ENCODE data around the gene APOD. TPM values are rescaled to one million over a fixed set of nuclear protein-coding genes. Genes with fewer than 3 reads are reported as not detected.
A peak's percentile ranks its signal among the peaks of the same experiment; 100 is the strongest.
"Not testable (repeated sequence)": the region's sequence is repeated elsewhere in the genome, so short reads cannot be mapped to it uniquely, and the experiment has no call there.

Gene APOD
- total and polyA plus RNA-seq, 10 of the 15 experiments (the other 5 are each of a cell fraction or from before 2014, with no cell fraction given): 0.06 to 0.77 (median 0.47) TPM; not detected in 3

DNA sequence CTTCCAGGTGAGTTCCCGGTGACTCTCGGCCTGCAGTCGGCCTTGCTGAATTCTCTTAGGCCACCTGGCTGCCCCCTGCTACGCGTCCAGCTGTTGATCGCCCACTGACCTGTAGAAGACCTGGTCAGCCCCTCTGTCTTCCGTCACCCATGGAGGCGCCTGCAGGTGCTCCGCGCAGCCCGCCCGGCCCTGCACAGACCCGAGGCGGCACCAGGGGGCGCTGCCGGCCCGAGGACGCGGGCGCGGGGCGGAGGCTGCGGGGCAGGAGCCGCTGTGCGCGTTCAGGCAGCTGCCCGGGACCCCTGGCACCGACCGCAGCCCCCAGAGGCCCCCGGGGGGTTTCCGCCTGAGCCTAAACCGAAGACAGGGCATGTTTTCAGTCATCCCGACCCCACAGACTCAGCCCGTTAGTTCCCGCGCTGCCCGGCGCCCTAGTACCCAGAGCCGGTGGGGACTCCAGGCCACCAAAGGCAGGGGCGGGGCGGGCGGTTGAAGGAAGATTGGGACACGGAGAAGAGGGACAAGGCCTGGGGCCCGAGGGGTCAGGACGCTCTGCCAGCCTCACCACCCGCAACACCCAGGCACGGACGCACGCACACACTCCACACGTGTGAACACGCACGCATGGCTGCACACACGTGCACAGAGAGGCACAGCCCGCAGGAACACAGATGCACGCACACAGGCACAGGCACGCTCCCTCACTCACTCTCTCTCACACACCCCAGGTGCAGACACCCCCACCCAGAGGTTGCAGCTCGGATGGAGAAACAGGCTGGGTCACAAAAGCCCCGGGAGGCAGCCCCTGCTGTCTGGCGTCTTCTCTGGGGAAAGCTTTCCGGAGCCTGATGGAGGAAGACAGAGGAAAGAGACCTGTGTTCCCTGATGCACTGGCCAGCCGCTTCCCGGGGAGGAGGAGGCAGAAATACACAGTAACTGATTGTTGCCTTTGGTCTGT is 41.1 kb upstream of the APOD start:
- H3K4me1 ChIP-seq (ENCODE audit: control insufficient read depth, insufficient read depth, low read length); H3K36me3 ChIP-seq (ENCODE audit: control insufficient read depth in 2 of 2, insufficient read depth in 2 of 2, low read length in 1 of 2); H4K20me1 ChIP-seq (ENCODE audit: control insufficient read depth, insufficient read depth); H3K4me3 ChIP-seq; FAIRE-seq; POLR2A ChIA-PET; DNase-seq (ENCODE audit: low read depth, low spot score); SMC1A ChIA-PET (ENCODE audit: uncharacterized antibody, unreplicated experiment); BruUV-seq (replicated peaks); RAD21 ChIA-PET (ENCODE audit: unreplicated experiment); H3K9ac ChIP-seq (ENCODE audit: control insufficient read depth, insufficient read depth, low read length); H3K9me3 ChIP-seq (replicated peaks; ENCODE audit: control insufficient read depth, insufficient read depth, low read length); H3K4me2 ChIP-seq (ENCODE audit: control insufficient read depth, insufficient read depth); H2AFZ ChIP-seq (ENCODE audit: control insufficient read depth, low read depth, low read length); H3K27me3 ChIP-seq (replicated peaks in 1 of 2; ENCODE audit: control insufficient read depth in 2 of 2, insufficient read depth in 2 of 2, low read length in 1 of 2); H3K27ac ChIP-seq (ENCODE audit: control insufficient read depth, insufficient read depth); H3K79me2 ChIP-seq (ENCODE audit: control insufficient read depth, insufficient read depth, low read length): not testable (repeated sequence)
- 0% methylated on average over 8 of the region's 62 CpGs for WGBS (ENCODE audit: insufficient coverage, insufficient replicate concordance, low lambda C conversion rate, missing lambda C conversion rate)
- CTCF ChIA-PET: interaction anchor here (0.7 kb wide), 1 partner anchor 226 kb away, joined by 4 read pairs; no protein-coding TSS in a partner anchor
- intact Hi-C loops (cut with micrococcal nuclease; ENCODE audit: unreplicated experiment): loop anchor here (5.0 kb wide), 1 partner anchor 227 kb away; no protein-coding TSS in a partner anchor
- in situ Hi-C loops (cut with MboI): loop anchor here (10.0 kb wide), 1 partner anchor 220 kb away; no protein-coding TSS in a partner anchor
- peak in 1 of 2 experiments; percentile 95; a peak in 2 of 4 replicates for TF ChIP-seq BHLHE40 (IDR thresholded peaks at IDR 0.05; ENCODE audit: borderline replicate concordance in 1 of 2, low read depth in 2 of 2, low read length in 1 of 2)
- ATAC-seq: peak; percentile 98

DNA sequence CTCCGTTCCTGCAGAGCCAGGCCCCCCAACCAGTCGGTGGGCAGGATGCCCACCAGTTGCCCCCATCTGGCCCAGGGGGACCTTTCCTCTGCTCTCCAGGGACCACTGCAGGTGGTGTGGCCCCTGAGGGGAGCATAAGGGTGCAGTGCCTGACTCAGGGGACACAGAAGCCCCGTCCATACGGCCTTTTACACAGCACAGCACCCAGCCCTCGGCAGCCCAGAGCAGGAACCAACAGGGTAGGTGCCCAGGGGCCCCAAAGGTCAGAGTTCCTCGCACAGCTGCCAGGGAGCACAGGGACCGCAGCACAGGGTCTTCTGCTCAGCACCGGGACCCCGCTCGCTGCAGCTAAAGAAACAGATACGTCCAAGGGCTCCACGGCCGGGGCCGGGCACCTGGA is 40.4 kb upstream of the APOD start:
- H3K9me3 ChIP-seq (replicated peaks; ENCODE audit: control insufficient read depth, insufficient read depth, low read length); H3K4me3 ChIP-seq; CTCF ChIA-PET; FAIRE-seq; BruUV-seq (replicated peaks); H2AFZ ChIP-seq (ENCODE audit: control insufficient read depth, low read depth, low read length); SMC1A ChIA-PET (ENCODE audit: uncharacterized antibody, unreplicated experiment); RAD21 ChIA-PET (ENCODE audit: unreplicated experiment); H3K27me3 ChIP-seq (replicated peaks in 1 of 2; ENCODE audit: control insufficient read depth in 2 of 2, insufficient read depth in 2 of 2, low read length in 1 of 2); H4K20me1 ChIP-seq (ENCODE audit: control insufficient read depth, insufficient read depth); H3K36me3 ChIP-seq (ENCODE audit: control insufficient read depth in 2 of 2, insufficient read depth in 2 of 2, low read length in 1 of 2); H3K4me2 ChIP-seq (ENCODE audit: control insufficient read depth, insufficient read depth); POLR2A ChIA-PET; DNase-seq (ENCODE audit: low read depth, low spot score); H3K27ac ChIP-seq (ENCODE audit: control insufficient read depth, insufficient read depth); H3K4me1 ChIP-seq (ENCODE audit: control insufficient read depth, insufficient read depth, low read length); H3K79me2 ChIP-seq (ENCODE audit: control insufficient read depth, insufficient read depth, low read length); H3K9ac ChIP-seq (ENCODE audit: control insufficient read depth, insufficient read depth, low read length): not testable (repeated sequence)
- WGBS (ENCODE audit: insufficient coverage, insufficient replicate concordance, low lambda C conversion rate, missing lambda C conversion rate): no CpG with 5 or more reads among the region's 14 CpGs
- in situ Hi-C loops (cut with MboI): loop anchor here (10.0 kb wide), 1 partner anchor 221 kb away; no protein-coding TSS in a partner anchor
- intact Hi-C loops (cut with micrococcal nuclease; ENCODE audit: unreplicated experiment): loop anchor here (5.0 kb wide), 1 partner anchor 228 kb away; no protein-coding TSS in a partner anchor
- peak; percentile 30 for ATAC-seq

DNA sequence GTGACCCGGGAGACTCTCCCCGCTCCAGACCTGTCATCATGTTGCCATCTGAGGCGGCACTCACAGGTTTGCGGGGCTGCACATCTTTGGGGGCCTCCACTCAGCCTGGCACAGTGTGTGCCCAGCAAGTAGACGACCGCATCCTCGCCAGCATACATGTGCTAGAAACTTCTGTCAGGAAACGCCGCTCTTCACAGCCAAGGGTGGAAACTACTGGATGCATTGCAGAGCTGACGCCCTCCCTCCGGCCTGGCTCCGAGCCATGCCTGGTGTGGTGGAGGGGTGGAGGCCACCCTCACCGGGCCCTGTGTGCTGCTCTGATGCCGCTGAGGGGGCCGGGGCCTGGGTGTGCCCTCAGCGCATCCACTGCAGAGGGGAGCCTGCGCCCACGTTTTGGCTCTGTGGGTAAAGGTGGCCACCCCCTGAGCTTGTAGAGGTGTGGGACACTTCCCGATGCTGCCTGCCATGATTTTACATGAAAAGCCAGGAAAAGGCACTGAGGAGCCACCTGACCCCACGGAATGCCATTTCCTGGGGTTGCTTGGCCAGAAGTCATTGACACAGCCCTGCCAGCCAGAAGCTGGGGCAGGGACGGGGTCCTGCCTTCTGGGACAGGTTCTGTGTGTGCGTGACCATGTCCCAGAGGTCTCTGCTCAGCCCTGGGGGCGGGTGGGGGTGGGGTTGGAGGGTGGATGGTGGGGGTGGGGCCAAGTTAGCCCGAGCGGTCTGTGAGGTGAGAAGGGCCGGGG is 39.7 kb upstream of the APOD start:
- POLR2A ChIA-PET; H3K4me1 ChIP-seq (ENCODE audit: control insufficient read depth, insufficient read depth, low read length); H3K9me3 ChIP-seq (replicated peaks; ENCODE audit: control insufficient read depth, insufficient read depth, low read length); H4K20me1 ChIP-seq (ENCODE audit: control insufficient read depth, insufficient read depth); H3K27ac ChIP-seq (ENCODE audit: control insufficient read depth, insufficient read depth); CTCF ChIA-PET; RAD21 ChIA-PET (ENCODE audit: unreplicated experiment); H3K9ac ChIP-seq (ENCODE audit: control insufficient read depth, insufficient read depth, low read length); H3K36me3 ChIP-seq (ENCODE audit: control insufficient read depth in 2 of 2, insufficient read depth in 2 of 2, low read length in 1 of 2); DNase-seq (ENCODE audit: low read depth, low spot score); ATAC-seq; BruUV-seq (replicated peaks); H3K4me3 ChIP-seq; H3K4me2 ChIP-seq (ENCODE audit: control insufficient read depth, insufficient read depth); H3K27me3 ChIP-seq (replicated peaks in 1 of 2; ENCODE audit: control insufficient read depth in 2 of 2, insufficient read depth in 2 of 2, low read length in 1 of 2); SMC1A ChIA-PET (ENCODE audit: uncharacterized antibody, unreplicated experiment); H3K79me2 ChIP-seq (ENCODE audit: control insufficient read depth, insufficient read depth, low read length); FAIRE-seq; H2AFZ ChIP-seq (ENCODE audit: control insufficient read depth, low read depth, low read length): not testable (repeated sequence)
- WGBS (ENCODE audit: insufficient coverage, insufficient replicate concordance, low lambda C conversion rate, missing lambda C conversion rate): 63% methylated on average over 17 of the region's 26 CpGs
- intact Hi-C loops (cut with micrococcal nuclease; ENCODE audit: unreplicated experiment) (loop anchor here (5.0 kb wide), 1 partner anchor 229 kb away; no protein-coding TSS in a partner anchor), in situ Hi-C loops (cut with MboI) (loop anchor here (10.0 kb wide), 1 partner anchor 221 kb away; no protein-coding TSS in a partner anchor)

Data from GM12878 (cell line).